GM19099 (cell line): Measurements from ENCODE around the gene OR2T33.

Experiments used
- POLR2A ChIP-seq: IDR thresholded peaks from 3 replicates; pipeline ENCODE4 v1.6.1; 2011; ENCODE audit warnings: low read depth; ENCODE audit not compliant: insufficient read length; ENCODE audit errors: extremely low read depth

OR2T33 gene

GRCh38 chr1:248277876-248278275, at the start of gene OR2T33:
Gene OR2T33, minus strand, starts transcription at chr1:248277976. Its CDS starts 4,162 bp downstream, at chr1:248273814.
- no peak for TF ChIP-seq POLR2A

- no peak for TF ChIP-seq POLR2A
Observed at GRCh38 chr1:248324468-248324867, 46.7 kb upstream of the OR2T33 start, which contains the start of gene OR2M7. Gene OR2M7, minus strand, starts transcription at chr1:248324568. Its CDS starts 0 bp downstream, at chr1:248324568.

GRCh38 chr1:248316796-248317195, 39.0 kb upstream of the OR2T33 start:
- no peak for TF ChIP-seq POLR2A

- no peak for TF ChIP-seq POLR2A
Observed at GRCh38 chr1:248306103-248306502, 28.3 kb upstream of the OR2T33 start.

- TF ChIP-seq POLR2A = no peak
Observed at GRCh38 chr1:248303324-248303723, 25.5 kb upstream of the OR2T33 start, which contains the start of gene OR2T12. Gene OR2T12, minus strand, starts transcription at chr1:248303424. Its CDS starts 7,846 bp downstream, at chr1:248295578.

GRCh38 chr1:248288391-248288790, 10.6 kb upstream of the OR2T33 start:
- TF ChIP-seq POLR2A = no peak

- TF ChIP-seq POLR2A = no peak
Observed at GRCh38 chr1:248268178-248268577, 9.6 kb downstream of the OR2T33 start.

- no peak for TF ChIP-seq POLR2A
Observed at GRCh38 chr1:248243204-248243603, 34.6 kb downstream of the OR2T33 start.

- TF ChIP-seq POLR2A = no peak
Observed at GRCh38 chr1:248239478-248239877, 38.3 kb downstream of the OR2T33 start.

- no peak for TF ChIP-seq POLR2A
Observed at GRCh38 chr1:248231117-248231516, 46.7 kb downstream of the OR2T33 start, which contains the start of gene OR2M4. Gene OR2M4, plus strand, starts transcription at chr1:248231417. Its CDS starts 7,512 bp downstream, at chr1:248238929.

GRCh38 chr1:248229360-248229908, 48.3 kb downstream of the OR2T33 start:
- no peak for TF ChIP-seq POLR2A

- no peak for TF ChIP-seq POLR2A
Observed at GRCh38 chr1:248225537-248225936, 52.2 kb downstream of the OR2T33 start.
